HepG2 (cell line): ENCODE measurements around the gene TNFRSF1B. TPM values are rescaled to one million over a fixed set of nuclear protein-coding genes. Genes with fewer than 3 reads are reported as not detected.
A peak's percentile ranks its signal among the peaks of the same experiment; 100 is the strongest.

Experiments used
- ATAC-seq: fragments of 200-7000 bp; cut with Tn5 transposase; 3 replicates; pipeline ENCODE4 v1.9.1; 2020; ENCODE audit warnings: mild to moderate bottlenecking, moderate library complexity
- BruUV-seq: library from RNA; stranded (reverse); fragments of 400-500 nt; replicated peaks from 2 replicates; lab custom pipeline; 2021; lab: Mats Ljungman, UMichigan
- CTCF ChIA-PET: fragments of 300-600 bp; formaldehyde crosslinking; extraction: SDS; loops from one replicate; lab custom pipeline; 2021; ENCODE audit warnings: low total read pairs, inconsistent platforms, low intra/inter-chr PET ratio; lab: Yijun Ruan, JAX
- POLR2A ChIA-PET: fragments of 350-600 bp; sonication (Branson Sonifier 250); formaldehyde crosslinking; loops from one replicate; lab custom pipeline; 2020; ENCODE audit warnings: antibody characterized with exemption, inconsistent platforms; lab: Yijun Ruan, JAX
- DNase-seq: peaks from one replicate; pipeline ENCODE4 v3.0.0-alpha.2; 2015; ENCODE audit warnings: low spot score
- FAIRE-seq: peaks from 3 replicates; lab custom pipeline; 2011; peaks lifted over from hg19 to GRCh38; lab: Jason Lieb, UNC
- H2AFZ ChIP-seq: one replicate; pipeline ENCODE4 v1.6.1; 2011; ENCODE audit warnings: low read length, inconsistent platforms
- H3K27ac ChIP-seq: fragments of 300-600 bp; 3 replicates; pipeline ENCODE4 v1.8.0; 2011; ENCODE audit warnings: mixed run types, mild to moderate bottlenecking, mixed read lengths, low read length, inconsistent platforms; ENCODE audit not compliant: insufficient read depth; ENCODE audit errors: extremely low read length
- H3K27me3 ChIP-seq, 2 experiments: fragments of 200-600 bp in 1 of 2; 2 replicates in 1 of 2; 3 replicates in 1 of 2; pipeline versions ENCODE4 v1.6.0 to v1.8.0; 2011; ENCODE audit warnings: low read length in 2 of 2, mild to moderate bottlenecking in 2 of 2, moderate library complexity in 2 of 2, inconsistent platforms in 1 of 2; ENCODE audit not compliant: insufficient read depth in 2 of 2, control insufficient read depth in 1 of 2
- H3K36me3 ChIP-seq, 2 experiments: fragments of 200-600 bp in 1 of 2; replicated peaks in 1 of 2; 2 replicates in 1 of 2; 3 replicates in 1 of 2; pipeline versions ENCODE4 v1.5.1 to v1.8.0; 2011; ENCODE audit warnings: low read length in 2 of 2, inconsistent platforms in 1 of 2; ENCODE audit not compliant: insufficient read depth in 2 of 2, control insufficient read depth in 1 of 2
- H3K4me1 ChIP-seq: 2 replicates; pipeline ENCODE4 v1.5.1; 2012; ENCODE audit warnings: low read length, inconsistent platforms; ENCODE audit not compliant: insufficient read depth
- H3K4me2 ChIP-seq: 2 replicates; pipeline ENCODE4 v1.6.0; 2011; ENCODE audit warnings: low read depth, low read length, inconsistent platforms
- H3K4me3 ChIP-seq, 3 experiments: fragments of 200-600 bp in 1 of 3; sonication (generic), shearing (Covaris generic) in 1 of 3; replicated peaks in 1 of 3; 2 replicates each; pipeline ENCODE4 v1.5.1; 2011 to 2016; ENCODE audit warnings: low read length in 3 of 3, inconsistent platforms in 2 of 3, low read depth in 2 of 3, mild to moderate bottlenecking in 2 of 3, control low read depth in 1 of 3, mixed read lengths in 1 of 3; ENCODE audit not compliant: insufficient read depth in 1 of 3
- H3K79me2 ChIP-seq: one replicate; pipeline ENCODE4 v1.6.1; 2011; ENCODE audit warnings: low read length, inconsistent platforms; ENCODE audit not compliant: insufficient read depth
- H3K9ac ChIP-seq: 2 replicates; pipeline ENCODE4 v1.6.0; 2011; ENCODE audit warnings: mild to moderate bottlenecking, low read depth, low read length, inconsistent platforms; ENCODE audit not compliant: insufficient read depth
- H3K9me3 ChIP-seq: 2 replicates; pipeline ENCODE4 v1.5.1; 2012; ENCODE audit warnings: mild to moderate bottlenecking, low read length
- H4K20me1 ChIP-seq: 2 replicates; pipeline ENCODE4 v1.6.0; 2011; ENCODE audit warnings: inconsistent platforms, mild to moderate bottlenecking, low read length, moderate library complexity; ENCODE audit not compliant: insufficient read depth
- CEBPB ChIP-seq: IDR thresholded peaks from 2 replicates; pipeline ENCODE4 v1.6.1; 2011; ENCODE audit warnings: low read depth, low read length, improper control_type of control experiment, borderline replicate concordance
- DDIT3 ChIP-seq: sonication (generic); formaldehyde crosslinking; IDR thresholded peaks from 2 replicates; pipeline ENCODE4 v1.4.0; 2020; ENCODE audit warnings: mild to moderate bottlenecking, missing genetic modification reagents
- MAFF ChIP-seq: IDR thresholded peaks from 2 replicates; pipeline ENCODE4 v1.6.1; 2011; ENCODE audit warnings: low read depth, low read length, improper control_type of control experiment
- MAFK ChIP-seq, 2 experiments: IDR thresholded peaks in 1 of 2; conservative IDR thresholded peaks in 1 of 2; 2 replicates each; pipeline ENCODE4 v1.6.1; 2011; ENCODE audit warnings: improper control_type of control experiment in 2 of 2, low read length in 2 of 2
- ZNF512B ChIP-seq: sonication (generic); formaldehyde crosslinking; IDR thresholded peaks from 2 replicates; pipeline ENCODE4 v1.5.1; 2020; ENCODE audit warnings: missing genetic modification reagents, mild to moderate bottlenecking, borderline replicate concordance
- ZNF784 ChIP-seq: sonication (generic); formaldehyde crosslinking; IDR thresholded peaks from 2 replicates; pipeline ENCODE4 v1.5.1; 2020; ENCODE audit warnings: missing genetic modification reagents, mild to moderate bottlenecking, borderline replicate concordance
- WGBS: methylation state at CpG from one replicate; pipeline ENCODE4 v1.1.6; 2017; ENCODE audit warnings: low lambda C conversion rate; 5-methylcytosine and 5-hydroxymethylcytosine counted together
- in situ Hi-C: cut with HindIII; loops from 2 replicates; pipeline ENCODE4 v1.10.0; 2017; ENCODE audit warnings: low pct_unique_long_range_greater_than_20kb; ENCODE audit not compliant: extremely low pct_ligation_motif_present
- intact Hi-C: fragments of 100-400 bp; cut with micrococcal nuclease; formaldehyde crosslinking; loops from one replicate; pipeline ENCODE4 v1.10.0; 2022; ENCODE audit not compliant: unreplicated experiment
- polyA plus RNA-seq, 8 experiments: library from polyadenylated mRNA; depleted of rRNA in 3 of 8; stranded (reverse) in 7 of 8; unstranded in 1 of 8; fragments of >200 nt; fragmentation: Illumina TruSeq in 4 of 8; extraction: Trizol in 4 of 8; gene quantifications; 2 replicates each; pipeline versions ENCODE4 v1.2.1 to v1.2.3, GENCODE V29; 2011 to 2016; ENCODE audit warnings: low read depth in 4 of 8, missing spikeins in 1 of 8, mixed read lengths in 1 of 8; ENCODE audit not compliant: insufficient read depth in 1 of 8
- total RNA-seq, 5 experiments: library from RNA; depleted of rRNA; stranded (reverse); fragments of >200 nt; fragmentation: Illumina TruSeq; extraction: Trizol; gene quantifications; 2 replicates each; pipeline ENCODE4 v1.2.3, GENCODE V29; 2016; ENCODE audit warnings: low read depth in 1 of 5

Gene TNFRSF1B
- total and polyA plus RNA-seq, 2 of the 13 experiments (the other 11 are each of a cell fraction or from before 2014, with no cell fraction given), result 0.04 to 0.11 TPM

- ATAC-seq (no peak), FAIRE-seq (no peak), DNase-seq (no peak)
- Histone ChIP-seq H3K9me3 (no peaks in the 10 kb centered on the region), H2AFZ (no peak overlapping the region), H3K79me2 (no peaks in the 10 kb centered on the region), H3K4me1 (no peaks in the 10 kb centered on the region), H3K27ac (no peak overlapping the region), H3K9ac (no peak overlapping the region), H3K27me3 (no peaks in the 10 kb centered on the region), H3K36me3 (peaks cover 9 to 35% of the 10 kb centered on the region in 2 experiments), H3K4me3 (no peak overlapping the region), H4K20me1 (no peaks in the 10 kb centered on the region), H3K4me2 (no peak overlapping the region)
- ChIA-PET CTCF (no interaction called here), POLR2A (no interaction called here)
- WGBS, result 98% methylated on average over 3 of the region's 3 CpGs
- in situ Hi-C loops (no loop called here), intact Hi-C loops (no loop called here)
- no TSS peak for BruUV-seq
- TF ChIP-seq CEBPB (0 out of 2 replicates have a peak, but pooled peaks have one; percentile 7), ZNF512B (CRISPR knock-in tag) (no peak)
These were observed 78.3 kb downstream of the TNFRSF1B start for GRCh38 chr1:12245116-12245515.

- no peak for DNase-seq
- in situ Hi-C loops (no loop called here), intact Hi-C loops (no loop called here)
- ChIA-PET CTCF (no interaction called here), POLR2A (no interaction called here)
- Histone ChIP-seq H3K79me2 (no peaks in the 10 kb centered on the region), H3K36me3 (peaks cover 9 to 39% of the 10 kb centered on the region in 2 experiments), H3K4me2 (no peak overlapping the region), H3K9me3 (no peaks in the 10 kb centered on the region), H3K4me3 (no peak overlapping the region), H2AFZ (no peak overlapping the region), H3K9ac (no peak overlapping the region), H3K27me3 (no peaks in the 10 kb centered on the region), H4K20me1 (no peaks in the 10 kb centered on the region), H3K4me1 (no peaks in the 10 kb centered on the region), H3K27ac (no peak overlapping the region)
- no peak for ATAC-seq
- no TSS peak for BruUV-seq
- TF ChIP-seq MAFF (peak; percentile 28; the same call in 1 of the 2 replicates), MAFK (conservative IDR thresholded peaks at IDR 0.05 in 1 of 2, IDR thresholded peaks at IDR 0.05 in 1 of 2; ENCODE audit: low read length in 2 of 2) (peak; percentile 31 to 50; a peak in 3 of 4 replicates), ZNF784 (CRISPR knock-in tag) (no peak), DDIT3 (CRISPR knock-in tag) (no peak)
- no peak for FAIRE-seq
These were observed 78.9 kb downstream of the TNFRSF1B start for GRCh38 chr1:12245733-12246132.
